Measurements from ENCODE around the gene GSPT2. TPM values are rescaled to one million over a fixed set of nuclear protein-coding genes. Genes with fewer than 3 reads are reported as not detected.

Gene GSPT2
- 4.5 and 10.0 TPM in 2 replicates for total RNA-seq

DNA sequence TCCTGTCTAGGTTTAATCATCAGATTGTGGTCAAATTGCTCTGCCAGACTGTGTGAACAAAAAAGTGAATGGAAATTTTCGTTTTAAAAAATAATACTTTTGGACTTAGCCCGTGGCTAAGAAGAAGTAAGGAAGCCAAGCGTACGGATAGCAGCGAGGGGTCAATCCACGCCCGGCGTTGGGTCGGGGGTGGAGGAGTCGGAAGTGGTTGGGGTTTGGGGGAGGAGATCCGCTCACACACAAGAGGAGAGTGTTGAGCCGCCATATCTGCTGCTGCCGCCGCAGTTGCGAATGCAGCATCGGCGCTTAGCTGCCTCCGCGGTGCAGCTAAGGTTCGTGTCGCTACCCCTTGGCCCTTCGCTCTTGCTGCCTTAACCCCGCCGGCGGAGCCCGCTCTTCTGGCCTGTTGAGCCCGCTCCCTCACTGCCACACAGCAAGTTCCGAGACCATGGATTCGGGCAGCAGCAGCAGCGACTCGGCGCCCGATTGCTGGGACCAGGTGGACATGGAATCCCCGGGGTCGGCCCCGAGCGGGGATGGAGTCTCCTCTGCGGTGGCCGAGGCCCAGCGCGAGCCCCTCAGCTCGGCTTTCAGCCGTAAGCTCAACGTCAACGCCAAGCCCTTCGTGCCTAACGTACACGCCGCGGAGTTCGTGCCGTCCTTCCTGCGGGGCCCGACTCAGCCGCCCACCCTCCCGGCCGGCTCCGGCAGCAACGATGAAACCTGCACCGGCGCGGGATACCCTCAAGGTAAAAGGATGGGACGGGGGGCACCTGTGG, at the start of gene GSPT2:
Gene GSPT2, plus strand, starts transcription at position 264 of the 779 bp plus-strand sequence. Its CDS starts 185 bp downstream, at position 449.

DNA sequence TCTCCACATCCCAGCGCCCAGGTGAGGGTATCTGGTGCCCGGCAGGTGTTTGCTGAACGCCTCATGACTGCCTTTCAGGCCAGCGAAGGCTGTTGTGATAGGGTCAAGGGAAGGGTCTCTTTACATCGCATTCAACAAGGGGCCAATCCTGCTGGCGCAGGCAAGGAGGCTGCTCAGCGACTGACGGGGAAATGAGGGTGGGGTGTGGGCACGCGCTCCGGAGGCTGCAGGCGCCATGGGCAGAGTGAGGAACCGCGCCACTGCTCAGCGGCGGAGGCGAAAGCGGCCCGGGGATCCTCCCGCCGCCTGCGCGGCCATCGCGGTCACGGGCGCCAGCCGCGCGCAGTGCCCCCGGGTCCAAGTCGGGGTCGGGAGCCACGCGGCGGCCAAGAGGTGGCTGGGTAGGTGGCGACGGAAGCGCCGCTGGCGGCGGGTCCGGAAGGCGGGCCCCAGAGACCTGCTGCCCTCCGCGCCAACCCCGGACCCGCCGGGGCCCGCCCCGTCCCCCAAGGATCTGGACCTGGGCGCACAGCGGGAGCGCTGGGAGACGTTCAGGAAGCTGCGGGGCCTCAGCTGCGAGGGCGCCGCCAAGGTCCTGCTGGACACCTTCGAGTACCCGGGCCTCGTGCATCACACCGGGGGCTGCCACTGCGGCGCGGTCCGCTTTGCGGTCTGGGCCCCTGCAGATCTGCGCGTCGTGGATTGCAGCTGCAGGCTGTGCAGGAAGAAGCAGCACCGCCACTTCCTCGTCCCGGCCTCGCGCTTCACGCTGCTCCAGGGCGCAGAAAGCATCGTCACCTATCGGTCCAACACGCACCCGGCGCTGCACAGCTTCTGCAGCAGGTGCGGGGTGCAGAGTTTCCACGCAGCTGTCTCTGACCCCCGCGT, 32.7 kb upstream of the GSPT2 start, which contains the start of gene CENPVL1:
Gene CENPVL1, plus strand, starts transcription at position 236 of the 888 bp plus-strand sequence. Its CDS starts 0 bp downstream, at position 236.

Other genes starting within 250 kb of the GSPT2 start
- 5.5 and 8.3 TPM in 2 replicates for gene NUDT11, start 246.8 kb upstream of the GSPT2 start, total RNA-seq
- gene CENPVL3, start 124.5 kb upstream of the GSPT2 start, total RNA-seq, result not detected in 2 replicates
- not detected in 2 replicates for gene CENPVL2, start 60.6 kb upstream of the GSPT2 start, total RNA-seq
- not detected in 2 replicates for gene CENPVL1, start 32.9 kb upstream of the GSPT2 start, total RNA-seq
- 352 and 435 TPM in 2 replicates for gene MAGED1, start 150.2 kb downstream of the GSPT2 start, total RNA-seq

Data from cardiac atrium fibroblast (primary cell).